ENCODE results near the gene CFAP119.

DNA sequence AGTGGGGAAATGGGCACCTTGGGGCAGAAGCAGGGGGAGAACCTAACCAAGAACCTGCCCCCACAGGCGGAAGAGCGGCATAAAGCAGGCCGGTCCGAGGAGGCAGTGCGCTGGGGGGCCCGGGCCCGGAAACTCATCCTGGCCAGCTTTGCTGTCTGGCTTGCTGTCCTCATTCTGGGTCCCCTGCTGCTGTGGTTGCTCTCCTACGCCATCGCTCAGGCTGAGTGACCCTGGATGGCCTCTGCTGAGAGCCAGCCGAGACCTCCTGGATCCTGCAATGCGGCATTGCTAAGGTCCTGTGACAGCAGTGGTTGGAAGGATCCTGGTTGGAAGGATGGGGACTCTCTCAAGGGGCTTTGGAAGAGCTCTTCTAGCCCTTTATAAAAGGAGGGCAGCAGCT lies 18.1 kb downstream of the CFAP119 start:
- TF ChIP-seq NRF1 (conservative IDR thresholded peaks at IDR 0.05; ENCODE audit: low read depth, low read length) (no peak), JUND (IDR thresholded peaks at IDR 0.05; ENCODE audit: low read depth, low read length) (no peak), BHLHE40 (IDR thresholded peaks at IDR 0.05; ENCODE audit: borderline replicate concordance in 1 of 2, low read depth in 2 of 2, low read length in 1 of 2) (no peak), POLR2A (IDR thresholded peaks at IDR 0.05; ENCODE audit: low read depth, low read length) (no peak), POLR2AphosphoS2 (IDR thresholded peaks at IDR 0.05; ENCODE audit: low read depth, low read length) (no peak), EGR1 (IDR thresholded peaks at IDR 0.05; ENCODE audit: borderline replicate concordance in 1 of 2, low read depth in 2 of 2, low read length in 2 of 2) (no peak)
- TF ChIP-seq, protein P1, sequence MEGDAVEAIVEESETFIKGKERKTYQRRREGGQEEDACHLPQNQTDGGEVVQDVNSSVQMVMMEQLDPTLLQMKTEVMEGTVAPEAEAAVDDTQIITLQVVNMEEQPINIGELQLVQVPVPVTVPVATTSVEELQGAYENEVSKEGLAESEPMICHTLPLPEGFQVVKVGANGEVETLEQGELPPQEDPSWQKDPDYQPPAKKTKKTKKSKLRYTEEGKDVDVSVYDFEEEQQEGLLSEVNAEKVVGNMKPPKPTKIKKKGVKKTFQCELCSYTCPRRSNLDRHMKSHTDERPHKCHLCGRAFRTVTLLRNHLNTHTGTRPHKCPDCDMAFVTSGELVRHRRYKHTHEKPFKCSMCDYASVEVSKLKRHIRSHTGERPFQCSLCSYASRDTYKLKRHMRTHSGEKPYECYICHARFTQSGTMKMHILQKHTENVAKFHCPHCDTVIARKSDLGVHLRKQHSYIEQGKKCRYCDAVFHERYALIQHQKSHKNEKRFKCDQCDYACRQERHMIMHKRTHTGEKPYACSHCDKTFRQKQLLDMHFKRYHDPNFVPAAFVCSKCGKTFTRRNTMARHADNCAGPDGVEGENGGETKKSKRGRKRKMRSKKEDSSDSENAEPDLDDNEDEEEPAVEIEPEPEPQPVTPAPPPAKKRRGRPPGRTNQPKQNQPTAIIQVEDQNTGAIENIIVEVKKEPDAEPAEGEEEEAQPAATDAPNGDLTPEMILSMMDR (IDR thresholded peaks at IDR 0.05 in 2 of 3, conservative IDR thresholded peaks at IDR 0.05 in 1 of 3; ENCODE audit: control insufficient read depth in 2 of 3, extremely low read depth in 1 of 3, insufficient read depth in 1 of 3, low read depth in 3 of 3, low read length in 3 of 3): no peak

Data from GM12878 (cell line).